K562 (cell line): Measurements from ENCODE around the gene HEG1. TPM values are rescaled to one million over a fixed set of nuclear protein-coding genes. Genes with fewer than 3 reads are reported as not detected.

Source experiments
- ATAC-seq: fragments of 200-7000 bp; cut with Tn5 transposase; 3 replicates; pipeline ENCODE4 v1.9.1; 2020; ENCODE audit warnings: moderate library complexity
- BruUV-seq: library from RNA; stranded (reverse); fragments of 400-500 nt; replicated peaks from 2 replicates; lab custom pipeline; 2021; lab: Mats Ljungman, UMichigan
- CTCF ChIA-PET: fragments of 300-600 bp; formaldehyde crosslinking; extraction: SDS; loops from one replicate; lab custom pipeline; 2021; ENCODE audit warnings: low intra/inter-chr PET ratio; lab: Yijun Ruan, JAX
- POLR2A ChIA-PET: fragments of 300-600, 350-650 bp; sonication (Branson Sonifier 250); formaldehyde crosslinking; extraction: SDS; loops from one replicate; lab custom pipeline; 2021; ENCODE audit warnings: antibody characterized with exemption, inconsistent platforms; lab: Yijun Ruan, JAX
- DNase-seq, 4 experiments: peaks; one replicate each; pipeline versions ENCODE4 v3.0.0 to v3.0.0-alpha.2; 2011 to 2018; ENCODE audit warnings: low spot score in 3 of 4, mixed read lengths in 3 of 4; ENCODE audit errors: extremely low read depth in 1 of 4
- FAIRE-seq: peaks from 2 replicates; lab custom pipeline; 2011; peaks lifted over from hg19 to GRCh38; lab: Jason Lieb, UNC
- H2AFZ ChIP-seq: 2 replicates; pipeline ENCODE4 v1.6.0; 2011; ENCODE audit warnings: low read depth, low read length, control low read depth, inconsistent platforms
- H3K27ac ChIP-seq: fragments of 200-600 bp; 3 replicates; pipeline ENCODE4 v1.8.0; 2011; ENCODE audit warnings: low read depth, mild to moderate bottlenecking, control low read depth, inconsistent platforms, low read length, moderate library complexity, mixed read lengths; ENCODE audit errors: extremely low read depth
- H3K27me3 ChIP-seq, 2 experiments: fragments of 300-600 bp in 1 of 2; 2 replicates in 1 of 2; 3 replicates in 1 of 2; pipeline versions ENCODE4 v1.6.0 to v1.8.0; 2011; ENCODE audit warnings: inconsistent platforms in 2 of 2, low read length in 2 of 2, mild to moderate bottlenecking in 1 of 2, mixed read lengths in 1 of 2, moderate library complexity in 1 of 2; ENCODE audit not compliant: control insufficient read depth in 2 of 2, insufficient read depth in 2 of 2
- H3K36me3 ChIP-seq: fragments of 300-600 bp; 3 replicates; pipeline ENCODE4 v1.8.0; 2011; ENCODE audit warnings: mild to moderate bottlenecking, low read length, inconsistent platforms; ENCODE audit not compliant: control insufficient read depth, insufficient read depth
- H3K4me1 ChIP-seq, 2 experiments: fragments of 200-600 bp in 1 of 2; replicated peaks in 1 of 2; 2 replicates in 1 of 2; 3 replicates in 1 of 2; pipeline versions ENCODE4 v1.5.1 to v1.8.0; 2011; ENCODE audit warnings: inconsistent platforms in 2 of 2, low read length in 2 of 2, mild to moderate bottlenecking in 1 of 2, mixed read lengths in 1 of 2, moderate library complexity in 1 of 2; ENCODE audit not compliant: control insufficient read depth in 2 of 2, insufficient read depth in 2 of 2
- H3K4me2 ChIP-seq: 2 replicates; pipeline ENCODE4 v1.6.1; 2011; ENCODE audit warnings: low read length, control low read depth, inconsistent platforms, mixed read lengths; ENCODE audit not compliant: insufficient read depth
- H3K4me3 ChIP-seq: fragments of 200-600 bp; sonication (generic), shearing (Covaris generic); 2 replicates; pipeline ENCODE4 v1.5.1; 2016; ENCODE audit warnings: control low read depth, inconsistent platforms
- H3K79me2 ChIP-seq: fragments of 200-600 bp; 3 replicates; pipeline ENCODE4 v1.8.0; 2011; ENCODE audit warnings: low read length, inconsistent platforms; ENCODE audit not compliant: control insufficient read depth, insufficient read depth
- H3K9ac ChIP-seq, 2 experiments: 2 replicates each; pipeline versions ENCODE4 v1.6.0 to v1.6.1; 2011; ENCODE audit warnings: low read depth in 2 of 2, low read length in 2 of 2, control low read depth in 1 of 2, inconsistent platforms in 1 of 2, mild to moderate bottlenecking in 1 of 2, mixed read lengths in 1 of 2; ENCODE audit not compliant: insufficient read depth in 1 of 2
- H3K9me1 ChIP-seq: one replicate; pipeline ENCODE4 v1.6.0; 2011; ENCODE audit warnings: inconsistent platforms, mild to moderate bottlenecking, low read length, moderate library complexity; ENCODE audit not compliant: control insufficient read depth, insufficient read depth
- H3K9me3 ChIP-seq: replicated peaks from 2 replicates; pipeline ENCODE4 v1.5.1; 2011; ENCODE audit warnings: low read depth, low read length, inconsistent platforms; ENCODE audit not compliant: control insufficient read depth, insufficient read depth
- H4K20me1 ChIP-seq: replicated peaks from 2 replicates; pipeline ENCODE4 v1.6.1; 2011; ENCODE audit warnings: low read length, inconsistent platforms, mixed read lengths; ENCODE audit not compliant: control insufficient read depth, insufficient read depth
- NKRF ChIP-seq: fragments of 450-650 bp; IDR thresholded peaks from 2 replicates; pipeline ENCODE4 v1.6.1; 2016; ENCODE audit warnings: borderline replicate concordance
- POU5F1 ChIP-seq: fragments of 150-350 bp; IDR thresholded peaks from 2 replicates; pipeline ENCODE4 v1.6.1; 2014; ENCODE audit warnings: borderline replicate concordance, low read length, low read depth, mild to moderate bottlenecking; ENCODE audit not compliant: partially characterized antibody
- PREB ChIP-seq: sonication (generic); formaldehyde crosslinking; IDR thresholded peaks from 2 replicates; pipeline ENCODE4 v1.8.1; 2023; ENCODE audit warnings: mild to moderate bottlenecking, missing genetic modification reagents
- ZBTB1 ChIP-seq: sonication (generic); formaldehyde crosslinking; IDR thresholded peaks from 2 replicates; pipeline ENCODE4 v1.8.1; 2023; ENCODE audit warnings: missing genetic modification reagents, low read depth, mild to moderate bottlenecking, borderline replicate concordance
- ZNF778 ChIP-seq: fragments of 450-650 bp; formaldehyde crosslinking; IDR thresholded peaks from 2 replicates; pipeline ENCODE4 v1.4.0; 2020; ENCODE audit warnings: mild to moderate bottlenecking, moderate library complexity
- WGBS: fragments of 100-300 bp; shearing (Covaris generic); methylation state at CpG from one replicate; pipeline ENCODE4 v1.1.6; 2016; ENCODE audit warnings: low coverage, mixed read lengths; ENCODE audit not compliant: insufficient coverage; ENCODE audit errors: missing lambda C conversion rate; 5-methylcytosine and 5-hydroxymethylcytosine counted together
- in situ Hi-C: fragments of 300-500 bp; cut with MboI; formaldehyde crosslinking; loops from 4 replicates; pipeline ENCODE4 v1.15.0; 2018; ENCODE audit warnings: inconsistent platforms, mixed read lengths
- intact Hi-C: fragments of 100-400 bp; cut with micrococcal nuclease; formaldehyde crosslinking; loops from 2 replicates; pipeline ENCODE4 v1.14.2; 2022
- polyA plus RNA-seq, 8 experiments: library from polyadenylated mRNA; depleted of rRNA in 4 of 8; stranded (reverse) in 5 of 8; unstranded in 3 of 8; fragments of >200 nt; fragmentation: Nextera tagmentation in 2 of 8; fragmentation: Illumina TruSeq in 1 of 8; extraction: Ambion mirVana in 2 of 8; extraction: Trizol in 1 of 8; gene quantifications; 2 replicates each; pipeline versions ENCODE4 v1.2.1 to v1.2.3, GENCODE V29; 2011 to 2014; ENCODE audit warnings: inconsistent platforms in 1 of 8, missing spikeins in 1 of 8
- total RNA-seq, 7 experiments: library from RNA; depleted of rRNA in 6 of 7; stranded (reverse); fragments of >200 nt in 6 of 7; fragmentation: Illumina TruSeq in 2 of 7; extraction: Trizol in 2 of 7; gene quantifications; 2 replicates each; pipeline versions ENCODE4 v1.2.1 to v1.2.3, GENCODE V29; 2011 to 2021; ENCODE audit warnings: low replicate concordance in 1 of 7

Gene HEG1
- total and polyA plus RNA-seq, 9 of the 15 experiments (the other 6 are each of a cell fraction or from before 2014, with no cell fraction given) = 0.24 TPM; not detected in 8

GRCh38 chr3:125105116-125105515 lies 49.3 kb upstream of the HEG1 start:
- no peak overlapping the region for H3K9ac ChIP-seq
- H3K27me3 ChIP-seq = 0 out of 5 replicates have a peak, but pooled peaks cover 0 to under 1% of the 10 kb centered on the region in 2 experiments
- H3K79me2 ChIP-seq = no peaks in the 10 kb centered on the region
- no peaks in the 10 kb centered on the region for H3K36me3 ChIP-seq
- no peak overlapping the region for H2AFZ ChIP-seq
- FAIRE-seq (no peak), DNase-seq (no peak), ATAC-seq (no peak)
- POLR2A ChIA-PET = no interaction called here
- H4K20me1 ChIP-seq = no peaks in the 10 kb centered on the region; the same call in 1 of the 2 replicates
- in situ Hi-C loops (no loop called here), intact Hi-C loops (no loop called here)
- H3K4me3 ChIP-seq = no peak overlapping the region
- no TSS peak for BruUV-seq
- H3K27ac ChIP-seq = no peak overlapping the region
- H3K4me1 ChIP-seq = no peaks in the 10 kb centered on the region; a peak in 2 of 5 replicates
- TF ChIP-seq ZNF778 (CRISPR knock-in tag) (no peak), ZBTB1 (CRISPR knock-in tag) (no peak), NKRF (no peak), POU5F1 (no peak), PREB (CRISPR knock-in tag) (no peak)
- H3K9me1 ChIP-seq = no peaks in the 10 kb centered on the region
- CTCF ChIA-PET = no interaction called here
- H3K9me3 ChIP-seq = no peaks in the 10 kb centered on the region
- no peak overlapping the region for H3K4me2 ChIP-seq
- no CpG with 5 or more reads among the region's 1 CpG for WGBS
